HL-60/S4 treated with retinoic acid at 250 ng/mL for 4 days and 3 days (cell line): ENCODE measurements around the gene PAGE4.

Experiments
- in situ Hi-C: fragments of 300-500 bp; cut with MboI; formaldehyde crosslinking; loops from 2 replicates; pipeline ENCODE4 v1.7.0; 2022; ENCODE audit warnings: low sequenced_read_pairs

PAGE4 gene, protein sequence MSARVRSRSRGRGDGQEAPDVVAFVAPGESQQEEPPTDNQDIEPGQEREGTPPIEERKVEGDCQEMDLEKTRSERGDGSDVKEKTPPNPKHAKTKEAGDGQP

GRCh38 chrX:49829016-49829415 is at the start of gene PAGE4:
TSS of gene PAGE4 (plus strand) at chrX:49829303. CDS start at chrX:49830429, 1,126 bp downstream.
- in situ Hi-C loops: no loop called here

DNA sequence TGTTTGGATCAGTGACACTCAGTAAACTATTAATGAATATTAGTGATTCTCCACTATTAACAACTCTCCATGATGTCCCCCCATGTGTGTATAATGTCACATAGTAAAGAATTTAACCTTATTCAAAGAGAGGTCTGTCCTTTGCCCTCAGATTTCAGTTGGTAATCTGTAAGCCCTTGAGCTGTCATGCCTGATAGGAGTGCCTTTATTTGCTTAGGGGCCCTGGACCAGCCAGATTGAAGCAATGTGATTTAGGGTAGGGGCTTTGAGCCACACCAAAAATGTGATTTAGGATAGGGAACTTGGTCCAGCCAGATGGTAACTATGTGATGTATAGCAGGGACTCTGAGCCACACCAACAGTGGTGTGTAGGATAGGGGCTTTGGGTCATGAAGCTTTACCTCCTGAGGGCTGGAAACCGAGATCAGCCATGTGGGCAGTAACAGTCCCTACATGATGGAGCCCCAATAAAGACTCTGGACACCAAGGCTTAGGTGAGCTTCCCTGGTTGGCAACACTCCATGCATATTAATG is 44.3 kb upstream of the PAGE4 start:
- in situ Hi-C loops: no loop called here

DNA sequence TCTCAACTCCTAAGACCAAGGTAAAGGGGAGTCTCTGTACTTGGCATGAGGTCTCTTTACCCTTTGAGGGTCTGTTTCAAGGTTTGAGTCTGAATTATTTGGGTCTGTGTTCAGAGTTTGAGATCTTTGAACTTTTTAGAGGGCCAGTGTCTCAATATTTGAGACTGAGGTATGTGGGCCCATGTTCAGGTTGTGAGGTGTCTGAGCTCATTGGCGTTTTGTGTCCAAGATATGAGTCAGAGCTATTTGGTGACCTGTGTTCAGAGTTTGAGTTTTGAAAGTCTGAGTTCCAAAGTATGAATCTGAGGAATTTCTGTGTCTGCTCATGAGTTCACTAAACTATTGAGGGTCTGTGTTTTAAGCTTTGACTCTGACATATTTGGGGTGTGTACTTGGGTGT is 36.7 kb upstream of the PAGE4 start:
- in situ Hi-C loops: no loop called here

DNA sequence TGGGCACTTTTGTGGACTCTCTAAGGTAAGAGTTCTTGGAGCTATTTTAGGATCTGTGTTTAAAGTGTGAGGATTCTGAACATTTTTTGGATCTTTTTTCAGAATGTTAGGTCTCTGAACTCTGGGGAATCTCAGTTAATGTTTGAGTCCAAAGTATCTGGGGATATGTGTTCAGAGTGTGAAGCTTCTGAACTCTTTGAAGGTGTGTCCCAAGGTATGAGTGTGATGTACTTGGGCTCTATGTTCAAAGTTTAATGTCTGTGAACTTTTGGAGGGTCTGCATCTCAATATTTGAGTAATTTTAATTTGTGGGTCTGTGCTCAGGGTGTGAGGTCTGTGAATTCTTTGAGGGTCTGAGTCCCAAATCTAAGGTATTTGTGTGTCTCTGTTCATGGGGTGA is 35.4 kb upstream of the PAGE4 start:
- in situ Hi-C loops: no loop called here

DNA sequence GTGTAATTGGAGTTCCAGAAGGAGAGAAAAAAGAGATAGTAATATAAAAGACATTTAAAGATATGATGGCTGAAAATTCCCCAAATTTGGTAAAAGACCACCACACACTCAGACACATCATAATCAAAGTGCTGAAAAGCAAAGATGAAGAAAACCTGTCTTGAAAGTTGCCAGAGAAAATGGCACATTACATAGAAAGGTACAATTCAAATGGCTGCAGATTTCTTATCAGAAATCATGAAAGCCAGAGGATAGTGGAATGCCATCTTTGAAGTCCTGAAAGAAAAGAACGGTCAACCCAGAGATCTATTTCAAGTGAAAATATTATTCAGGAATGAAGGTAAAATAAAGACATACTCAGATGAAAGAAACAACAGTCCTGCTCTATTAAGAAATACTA is 29.3 kb upstream of the PAGE4 start:
- in situ Hi-C loops: no loop called here

GRCh38 chrX:49809891-49810632 is 19.0 kb upstream of the PAGE4 start:
- in situ Hi-C loops: no loop called here

DNA sequence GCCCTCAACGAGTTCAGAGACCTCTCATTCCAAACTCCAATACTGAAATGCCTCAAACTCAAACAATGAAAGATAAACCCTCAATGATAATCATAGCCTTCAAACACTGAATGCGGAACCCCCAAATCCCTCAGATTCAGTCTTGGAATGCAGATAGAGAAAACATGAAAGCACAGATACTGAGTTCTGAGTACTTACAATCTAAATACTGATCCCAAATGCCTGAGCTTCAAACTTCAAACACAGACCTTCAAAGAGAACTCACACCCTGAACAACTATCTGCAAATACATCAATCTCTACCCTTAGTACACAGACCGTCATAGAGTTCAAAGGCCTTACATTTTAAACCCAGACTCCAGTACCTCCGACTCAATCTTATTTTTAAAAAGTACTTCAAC is 16.9 kb upstream of the PAGE4 start:
- in situ Hi-C loops: no loop called here

- in situ Hi-C loops: no loop called here
These were observed 12.7 kb upstream of the PAGE4 start for GRCh38 chrX:49816435-49816834.

GRCh38 chrX:49838374-49838773 is 9.3 kb downstream of the PAGE4 start:
- in situ Hi-C loops: no loop called here

- in situ Hi-C loops: no loop called here
These were observed 11.6 kb downstream of the PAGE4 start for GRCh38 chrX:49840679-49841078.

DNA sequence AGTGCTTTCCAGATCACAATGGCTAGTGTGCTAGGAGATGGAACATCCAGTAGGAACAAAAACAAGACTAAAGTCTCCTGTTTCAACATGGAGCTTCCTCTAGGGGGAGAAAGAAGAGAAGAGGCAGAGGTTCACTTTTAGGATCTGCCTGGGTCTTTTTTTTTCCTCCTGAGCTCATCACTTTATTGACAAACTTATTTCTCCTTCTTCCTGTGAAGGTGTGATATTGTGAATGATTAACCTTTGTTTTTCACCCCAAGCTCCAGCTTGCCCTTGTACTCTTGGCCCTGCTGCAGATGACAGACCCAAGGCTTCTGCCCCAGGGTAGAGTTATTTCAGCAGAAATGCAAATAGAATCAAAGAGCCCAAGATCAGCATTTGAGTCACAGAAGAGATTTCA is 13.5 kb downstream of the PAGE4 start:
- in situ Hi-C loops: no loop called here

DNA sequence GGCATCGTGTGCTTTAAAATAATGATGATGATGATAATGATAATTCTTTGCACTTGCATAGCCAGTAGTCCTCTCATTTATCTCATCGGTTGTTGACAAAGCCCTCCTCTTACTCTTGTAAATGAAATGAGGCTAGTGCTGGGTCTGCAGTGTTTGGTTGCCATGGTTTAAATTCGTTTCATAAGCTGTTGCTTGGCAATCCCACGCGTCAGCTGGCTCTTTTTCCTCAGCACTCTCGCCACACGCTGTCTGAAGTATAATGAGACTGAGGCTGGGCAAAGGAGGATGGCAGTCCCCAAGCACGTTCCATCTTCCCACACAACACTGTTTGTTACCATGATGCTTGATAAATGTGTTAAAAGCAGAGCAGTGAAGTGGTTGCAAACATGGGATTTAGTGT is 15.5 kb downstream of the PAGE4 start:
- in situ Hi-C loops: no loop called here

DNA sequence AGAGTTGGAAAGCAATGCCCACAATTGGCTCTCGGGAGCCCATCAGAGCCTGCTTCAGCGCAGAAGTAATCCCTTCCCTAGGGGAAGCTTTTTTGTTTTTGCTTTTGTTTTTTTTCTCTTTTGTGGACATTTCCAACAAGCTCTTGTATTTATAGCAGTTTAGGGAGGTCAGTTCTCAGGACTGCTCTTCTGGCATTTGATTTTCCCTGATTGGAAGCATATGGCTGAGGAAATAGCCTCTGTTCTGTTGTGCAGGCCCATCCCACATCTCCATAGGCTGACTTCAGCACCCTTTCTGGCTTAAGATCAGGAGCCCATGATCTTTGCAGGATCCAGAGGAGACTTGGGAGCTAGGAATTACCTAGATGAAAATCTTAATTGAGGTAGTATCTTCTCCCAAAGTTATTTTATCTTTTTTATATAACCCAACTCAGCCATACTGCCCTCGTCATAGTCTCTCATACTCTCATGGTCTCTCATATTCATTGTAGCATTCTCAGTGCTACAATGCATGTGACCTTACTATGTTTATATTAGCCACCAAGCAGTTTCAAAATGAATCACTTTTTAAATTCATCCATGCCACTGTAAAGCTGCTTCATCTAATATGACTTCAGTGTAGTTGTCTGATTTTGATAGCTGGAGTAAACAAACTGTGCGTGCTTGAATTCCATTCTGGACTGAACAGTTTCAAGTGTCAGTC is 16.7 kb downstream of the PAGE4 start:
- in situ Hi-C loops: no loop called here

DNA sequence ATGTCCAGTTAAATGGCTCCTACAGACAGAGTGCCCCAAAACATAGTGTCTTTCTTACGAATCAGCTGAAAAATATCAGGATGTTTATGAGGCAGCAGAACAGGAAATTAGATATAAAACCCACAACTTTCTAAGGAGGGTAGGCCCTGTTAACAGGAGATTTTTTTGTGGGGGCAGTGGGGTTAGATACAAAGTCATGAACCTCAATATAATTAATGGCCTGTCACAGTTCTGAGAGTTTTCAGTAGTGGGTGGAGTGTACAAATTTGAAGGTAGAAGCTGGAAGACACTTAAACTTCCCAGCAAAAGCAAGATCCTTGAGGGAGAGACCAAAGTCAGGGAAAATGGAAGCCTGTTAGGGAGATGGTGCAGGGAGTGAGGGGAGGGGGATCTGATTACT is 17.4 kb downstream of the PAGE4 start:
- in situ Hi-C loops: no loop called here

DNA sequence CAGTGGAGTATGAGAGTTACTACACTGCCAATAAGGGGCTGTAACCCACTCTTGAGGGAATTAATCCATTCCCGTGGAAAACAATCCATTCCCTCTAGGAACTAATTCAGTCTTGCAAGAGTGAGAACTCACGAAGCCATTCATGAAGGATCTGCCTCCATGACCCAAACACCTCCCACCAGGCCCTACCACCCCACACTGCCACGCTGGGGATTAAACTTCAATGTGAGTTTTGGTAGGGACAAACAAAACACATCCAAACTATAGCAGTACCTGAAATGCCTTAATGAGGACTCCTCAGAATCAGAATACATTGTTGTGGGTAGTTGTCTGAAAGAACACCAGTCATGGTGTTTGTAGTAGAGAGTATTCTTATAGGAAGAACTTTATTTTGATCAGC is 19.2 kb downstream of the PAGE4 start:
- in situ Hi-C loops: no loop called here

GRCh38 chrX:49850028-49850427 is 20.9 kb downstream of the PAGE4 start:
- in situ Hi-C loops: no loop called here

GRCh38 chrX:49853661-49854060 is 24.6 kb downstream of the PAGE4 start:
- in situ Hi-C loops: no loop called here

- in situ Hi-C loops: no loop called here
These were observed 27.7 kb downstream of the PAGE4 start for GRCh38 chrX:49856819-49857218.

DNA sequence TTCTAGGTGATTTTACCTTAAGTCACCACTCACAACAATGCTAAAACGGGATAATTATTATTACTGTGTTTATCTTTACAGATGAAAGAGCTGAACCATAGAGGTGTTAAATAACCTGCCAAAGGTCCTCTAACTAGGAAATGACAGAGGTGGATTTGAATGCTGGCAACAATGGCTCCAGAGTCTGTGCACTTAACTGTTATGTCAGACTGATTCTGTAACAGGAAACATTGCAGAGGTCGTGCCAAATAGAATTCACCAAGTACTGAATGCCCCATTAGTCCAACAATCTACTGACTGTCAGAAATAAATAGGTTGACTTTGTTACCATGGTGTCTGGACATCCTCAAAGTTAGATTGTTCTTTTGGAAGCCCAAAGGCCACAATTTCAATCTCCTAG is 29.2 kb downstream of the PAGE4 start:
- in situ Hi-C loops: no loop called here

DNA sequence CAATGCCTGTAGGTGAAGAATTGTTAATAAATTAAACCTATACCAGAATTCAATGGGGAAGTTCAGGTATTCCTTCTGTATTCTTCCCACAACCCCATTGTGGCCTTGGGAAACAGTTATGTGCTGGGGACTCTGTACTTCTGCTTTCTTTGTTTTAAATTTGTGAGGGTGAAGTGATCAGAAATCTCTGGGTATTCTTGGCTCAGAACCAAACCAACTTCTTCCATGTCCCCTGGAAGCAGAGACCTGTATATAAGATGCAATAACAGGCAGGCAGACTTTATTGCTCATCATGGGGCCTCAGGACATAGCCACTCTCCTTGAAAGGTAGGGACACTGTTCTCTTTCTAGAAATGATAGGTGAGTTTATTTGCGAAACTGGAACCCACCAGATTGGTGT is 30.4 kb downstream of the PAGE4 start:
- in situ Hi-C loops: no loop called here

- in situ Hi-C loops: no loop called here
These were observed 31.9 kb downstream of the PAGE4 start for GRCh38 chrX:49860867-49861535.

DNA sequence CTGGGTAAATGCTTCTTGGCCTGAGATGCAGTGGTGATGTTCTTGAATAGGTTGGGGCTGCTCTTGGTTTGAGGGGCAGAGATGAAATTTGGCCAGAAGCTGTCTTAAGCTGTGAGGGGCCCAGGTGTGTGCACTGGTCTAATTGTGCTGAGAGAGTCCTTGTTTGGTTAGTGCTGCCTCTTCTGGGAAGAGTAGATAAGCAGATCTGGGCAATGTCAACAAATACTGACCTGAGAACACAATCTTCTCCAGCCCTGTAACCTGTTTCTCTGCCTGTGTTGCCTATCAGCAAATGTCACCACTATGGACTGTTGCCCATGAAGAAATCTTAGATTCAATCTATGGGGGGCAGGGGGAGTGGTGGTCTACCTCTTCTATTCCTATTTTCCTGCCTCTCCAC is 33.0 kb downstream of the PAGE4 start:
- in situ Hi-C loops: no loop called here
